Parathyroid adenoma (tissue), 2 donors: Measurements from ENCODE around the gene NPBWR2.
A peak's percentile ranks its signal among the peaks of the same experiment; 100 is the strongest.

ENCODE experiments used
- H2AFZ ChIP-seq: fragments of 300-600 bp; sonication (generic); one replicate; pipeline ENCODE4 v1.7.0; 2017; ENCODE audit warnings: antibody characterized with exemption, mild to moderate bottlenecking
- H3K27ac ChIP-seq: fragments of 300-600 bp; sonication (generic); one replicate; pipeline ENCODE4 v1.7.0; 2017
- H3K27me3 ChIP-seq: fragments of 300-600 bp; sonication (generic); one replicate; pipeline ENCODE4 v1.7.0; 2017; ENCODE audit warnings: low read length; ENCODE audit not compliant: control insufficient read depth, insufficient read depth
- H3K36me3 ChIP-seq: fragments of 300-600 bp; sonication (generic); one replicate; pipeline ENCODE4 v1.7.0; 2017; ENCODE audit warnings: low read length; ENCODE audit not compliant: control insufficient read depth, insufficient read depth
- H3K4me1 ChIP-seq: fragments of 300-600 bp; sonication (generic); one replicate; pipeline ENCODE4 v1.7.0; 2017; ENCODE audit warnings: control low read depth
- H3K4me2 ChIP-seq: fragments of 300-600 bp; sonication (generic); one replicate; pipeline ENCODE4 v1.7.0; 2017; ENCODE audit warnings: low read length
- H3K4me3 ChIP-seq: fragments of 300-600 bp; sonication (generic); one replicate; pipeline ENCODE4 v1.7.0; 2017; ENCODE audit warnings: low read depth, low read length
- H3K79me2 ChIP-seq: fragments of 300-600 bp; sonication (generic); one replicate; pipeline ENCODE4 v1.7.0; 2017; ENCODE audit warnings: control low read depth
- H3K9ac ChIP-seq: fragments of 300-600 bp; sonication (generic); one replicate; pipeline ENCODE4 v1.7.0; 2017; ENCODE audit warnings: mild to moderate bottlenecking
- H3K9me3 ChIP-seq: fragments of 300-600 bp; sonication (generic); one replicate; pipeline ENCODE4 v1.7.0; 2017; ENCODE audit warnings: low read length; ENCODE audit not compliant: control insufficient read depth
- TF ChIP-seq, protein P1 (sequence below): fragments of 300-600 bp; sonication (generic); IDR thresholded peaks from one replicate; pipeline ENCODE4 v1.7.0; 2017; ENCODE audit warnings: antibody characterized with exemption, mild to moderate bottlenecking
- donor health status: primary hyperparathyroidism.

The NPBWR2 gene

DNA sequence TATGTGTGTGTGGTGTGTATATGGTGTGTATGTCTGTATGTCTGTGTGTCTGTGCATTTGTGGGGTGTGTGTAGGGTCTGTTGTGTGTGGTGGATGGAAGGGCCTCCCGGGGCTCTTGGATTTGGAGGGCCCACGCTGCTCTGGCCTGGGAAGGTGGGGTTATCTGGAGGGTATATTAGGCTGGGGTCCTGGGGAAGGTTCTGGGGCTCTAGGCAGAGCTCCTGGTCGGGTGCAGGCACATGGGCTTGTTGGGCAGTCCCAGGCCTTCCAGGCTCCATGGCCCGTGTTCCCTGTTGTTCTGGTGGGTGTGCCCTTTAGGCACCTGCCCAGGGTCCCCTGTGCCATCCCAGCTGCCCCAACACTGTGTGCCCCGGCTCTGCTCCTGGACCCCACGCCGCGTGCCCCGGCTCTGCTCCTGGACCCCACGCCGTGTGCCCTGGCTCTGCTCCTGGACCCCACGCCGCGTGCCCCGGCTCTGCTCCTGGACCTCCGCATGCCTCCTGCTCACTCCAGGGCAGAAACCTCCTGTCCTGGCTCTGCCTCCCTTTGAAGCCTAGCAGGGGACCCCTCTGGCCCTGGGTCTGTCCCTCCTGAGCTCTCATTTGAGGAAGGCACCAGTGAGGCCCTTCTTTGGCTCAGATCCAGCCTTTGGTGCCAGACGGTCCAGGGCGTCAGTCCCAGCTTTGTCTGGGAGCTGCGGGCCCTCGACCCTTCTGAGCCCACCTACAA lies 46.7 kb upstream of the NPBWR2 start:
- peaks cover 25% of the 10 kb centered on the region for H3K4me1 ChIP-seq
- peaks cover 25% of the 10 kb centered on the region for H3K79me2 ChIP-seq
- no peaks in the 10 kb centered on the region for H3K27me3 ChIP-seq
- no peak overlapping the region for H3K4me2 ChIP-seq
- TF ChIP-seq, protein P1, sequence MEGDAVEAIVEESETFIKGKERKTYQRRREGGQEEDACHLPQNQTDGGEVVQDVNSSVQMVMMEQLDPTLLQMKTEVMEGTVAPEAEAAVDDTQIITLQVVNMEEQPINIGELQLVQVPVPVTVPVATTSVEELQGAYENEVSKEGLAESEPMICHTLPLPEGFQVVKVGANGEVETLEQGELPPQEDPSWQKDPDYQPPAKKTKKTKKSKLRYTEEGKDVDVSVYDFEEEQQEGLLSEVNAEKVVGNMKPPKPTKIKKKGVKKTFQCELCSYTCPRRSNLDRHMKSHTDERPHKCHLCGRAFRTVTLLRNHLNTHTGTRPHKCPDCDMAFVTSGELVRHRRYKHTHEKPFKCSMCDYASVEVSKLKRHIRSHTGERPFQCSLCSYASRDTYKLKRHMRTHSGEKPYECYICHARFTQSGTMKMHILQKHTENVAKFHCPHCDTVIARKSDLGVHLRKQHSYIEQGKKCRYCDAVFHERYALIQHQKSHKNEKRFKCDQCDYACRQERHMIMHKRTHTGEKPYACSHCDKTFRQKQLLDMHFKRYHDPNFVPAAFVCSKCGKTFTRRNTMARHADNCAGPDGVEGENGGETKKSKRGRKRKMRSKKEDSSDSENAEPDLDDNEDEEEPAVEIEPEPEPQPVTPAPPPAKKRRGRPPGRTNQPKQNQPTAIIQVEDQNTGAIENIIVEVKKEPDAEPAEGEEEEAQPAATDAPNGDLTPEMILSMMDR = no peak
- H2AFZ ChIP-seq = no peak overlapping the region
- H3K36me3 ChIP-seq = no peaks in the 10 kb centered on the region
- H3K9me3 ChIP-seq = no peaks in the 10 kb centered on the region
- H3K9ac ChIP-seq = no peak overlapping the region
- peak overlapping the region; percentile 68 for H3K27ac ChIP-seq
- no peak overlapping the region for H3K4me3 ChIP-seq

DNA sequence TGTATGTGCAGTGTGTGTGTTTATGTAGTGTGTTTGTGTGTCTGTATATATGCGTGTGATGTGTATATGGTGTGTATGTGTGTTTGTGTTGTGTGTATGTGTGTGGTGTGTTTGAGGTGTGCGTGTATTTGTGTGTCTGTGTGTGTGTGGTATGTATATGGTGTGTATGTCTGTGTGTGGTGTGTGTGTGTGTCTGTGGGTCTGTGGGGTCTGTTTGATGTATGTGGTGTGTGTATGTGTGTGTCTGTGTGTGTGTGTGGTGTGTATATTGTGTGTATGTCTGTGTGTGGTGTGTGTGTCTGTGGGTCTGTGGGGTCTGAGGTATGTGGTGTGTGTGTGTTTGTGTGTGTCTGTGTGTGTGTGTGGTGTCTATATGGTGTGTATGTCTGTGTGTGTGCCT lies 46.0 kb upstream of the NPBWR2 start:
- TF ChIP-seq, protein P1 = no peak
- Histone ChIP-seq H3K9me3 (no peaks in the 10 kb centered on the region), H3K79me2 (peaks cover 23% of the 10 kb centered on the region), H2AFZ (no peak overlapping the region), H3K27me3 (no peaks in the 10 kb centered on the region), H3K4me2 (no peak overlapping the region), H3K36me3 (no peaks in the 10 kb centered on the region), H3K4me3 (no peak overlapping the region), H3K4me1 (peaks cover 25% of the 10 kb centered on the region), H3K9ac (no peak overlapping the region), H3K27ac (no peak overlapping the region)

DNA sequence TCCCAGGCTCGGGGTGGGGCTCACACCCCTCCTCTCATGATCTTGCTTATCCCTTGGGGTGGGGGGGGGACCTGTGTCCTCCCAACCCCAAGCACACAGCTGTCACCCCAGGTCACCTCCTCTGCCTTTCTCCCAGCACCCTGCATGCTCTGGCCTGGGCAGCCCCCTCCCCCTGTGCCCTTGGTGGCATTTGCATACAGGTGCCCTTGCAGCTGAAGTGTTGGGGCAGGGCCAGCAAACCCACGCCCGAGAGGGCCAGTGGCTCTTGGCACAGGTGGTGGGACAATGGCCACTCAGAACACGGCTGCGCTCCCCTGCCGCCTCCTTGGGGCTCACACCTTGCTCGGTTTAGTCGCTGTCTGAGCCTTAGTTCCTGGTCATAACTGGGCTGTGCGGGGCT lies 45.5 kb upstream of the NPBWR2 start:
- Histone ChIP-seq H3K9ac (no peak overlapping the region), H2AFZ (no peak overlapping the region), H3K36me3 (no peaks in the 10 kb centered on the region), H3K4me2 (no peak overlapping the region), H3K4me3 (no peak overlapping the region), H3K9me3 (no peaks in the 10 kb centered on the region), H3K4me1 (peaks cover 25% of the 10 kb centered on the region), H3K27ac (no peak overlapping the region), H3K79me2 (peaks cover 23% of the 10 kb centered on the region), H3K27me3 (no peaks in the 10 kb centered on the region)
- TF ChIP-seq, protein P1 = no peak

DNA sequence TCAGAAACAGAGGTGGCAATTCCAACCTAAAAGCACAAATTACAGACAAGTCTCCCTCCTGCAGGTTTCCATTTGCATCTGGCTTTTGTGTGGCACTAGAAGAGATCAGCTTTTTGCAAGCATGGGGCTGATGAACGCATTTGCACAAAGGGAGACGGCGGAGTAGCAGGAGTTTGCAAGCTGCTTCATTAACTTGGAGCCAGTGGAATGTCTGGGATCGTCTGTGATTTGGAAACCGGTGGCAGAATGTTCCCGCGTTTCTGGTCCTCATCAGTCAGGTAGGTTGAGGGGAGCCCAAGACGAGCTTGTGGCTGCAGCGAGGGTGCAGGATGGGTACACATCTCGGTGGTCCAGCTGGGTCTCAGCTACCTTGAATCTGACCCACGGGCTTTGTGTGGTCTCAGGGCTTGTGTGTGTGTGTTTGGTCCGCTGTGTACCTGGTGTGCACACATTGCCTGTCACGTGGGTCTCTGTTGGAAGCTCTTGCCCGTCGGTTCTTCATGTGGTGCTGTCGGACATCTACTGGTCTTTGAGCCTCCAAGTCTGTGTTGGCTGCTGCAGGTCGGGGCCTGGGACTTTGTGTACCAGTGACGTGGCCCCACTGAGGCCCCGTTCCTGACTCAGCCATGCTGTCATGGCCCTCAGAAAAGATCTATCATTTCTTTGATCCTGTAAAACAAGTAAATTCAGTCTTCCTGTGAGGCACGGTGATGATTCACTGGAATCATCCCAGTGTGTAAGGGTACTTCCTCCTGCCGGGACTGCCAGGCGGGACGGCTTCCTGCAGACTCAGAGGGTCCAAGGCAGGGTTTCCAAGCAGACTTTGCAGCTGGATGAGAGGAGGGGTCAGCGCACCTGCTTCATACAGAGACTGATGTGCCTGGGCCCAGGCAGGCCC lies 44.5 kb upstream of the NPBWR2 start:
- no peak overlapping the region for H3K27ac ChIP-seq
- no peaks in the 10 kb centered on the region for H3K27me3 ChIP-seq
- no peak overlapping the region for H3K9ac ChIP-seq
- TF ChIP-seq, protein P1 = no peak
- H3K4me1 ChIP-seq = peaks cover 25% of the 10 kb centered on the region
- H3K9me3 ChIP-seq = no peaks in the 10 kb centered on the region
- H3K79me2 ChIP-seq = peaks cover 20% of the 10 kb centered on the region
- H3K4me2 ChIP-seq = no peak overlapping the region
- H2AFZ ChIP-seq = no peak overlapping the region
- no peaks in the 10 kb centered on the region for H3K36me3 ChIP-seq
- H3K4me3 ChIP-seq = no peak overlapping the region
